Motor neuron (in vitro differentiated cells): ENCODE measurements around the gene CMIP. TPM values are rescaled to one million over a fixed set of nuclear protein-coding genes. Genes with fewer than 3 reads are reported as not detected.
A peak's percentile ranks its signal among the peaks of the same experiment; 100 is the strongest.

ENCODE experiments used
- ATAC-seq, 8 experiments: fragments of 200-7000 bp; cut with Tn5 transposase; replicated peaks in 6 of 8; 2 replicates each; pipeline ENCODE4 v1.8.0; 2021; ENCODE audit warnings: mild to moderate bottlenecking in 8 of 8, moderate library complexity in 8 of 8
- H3K27ac ChIP-seq, 2 donors: fragments of 250-450 bp; sonication (Bioruptor Pico); 2 replicates each; pipeline ENCODE4 v1.9.0; 2021; ENCODE audit warnings: antibody characterized with exemption in 2 of 2, mild to moderate bottlenecking in 2 of 2, moderate library complexity in 1 of 2
- H3K4me1 ChIP-seq, 2 donors: fragments of 250-450 bp; sonication (Bioruptor Pico); replicated peaks in 1 of 2; 2 replicates each; pipeline ENCODE4 v1.6.1; 2021; ENCODE audit warnings: antibody characterized with exemption in 2 of 2, mild to moderate bottlenecking in 2 of 2, moderate library complexity in 1 of 2
- H3K4me3 ChIP-seq, 5 donors: fragments of 250-450 bp; sonication (Bioruptor Pico); 2 replicates each; pipeline ENCODE4 v1.9.0; 2021; ENCODE audit warnings: antibody characterized with exemption in 5 of 5, mild to moderate bottlenecking in 5 of 5, moderate library complexity in 4 of 5
- WGBS, 10 experiments: fragments of 450-650 bp; shearing (Covaris generic); methylation state at CpG; one replicate each; pipeline ENCODE4 v1.0.0; 2022; 5-methylcytosine and 5-hydroxymethylcytosine counted together
- in situ Hi-C, 9 experiments: fragments of 400-800 bp; cut with MboI; loops; one replicate each; pipeline ENCODE4 v1.15.0; 2021; ENCODE audit warnings: low sequenced_read_pairs in 9 of 9, low pct_unique_long_range_greater_than_20kb in 2 of 9; ENCODE audit not compliant: unreplicated experiment in 9 of 9
- total RNA-seq, 8 experiments: library from RNA; unstranded; fragments of 300-600 nt; gene quantifications; 2 replicates each; pipeline versions ENCODE4 v1.2.3 to v1.2.4, GENCODE V29; 2022

CMIP gene
- total RNA-seq, 8 experiments from 2014 or later, result 4.6 to 35.3 (median 19.1) TPM

- peaks cover 15 to 17% of the 10 kb centered on the region in 2 donors for H3K4me1 ChIP-seq
- no peak overlapping the region for H3K4me3 ChIP-seq
- peak in 1 of 8 experiments; percentile 57 for ATAC-seq
- in situ Hi-C loops, result no loop called here
- 23 to 100% (median 78%) methylated on average over 1 to 16 of the region's 25 CpGs; no CpG with 5 or more reads in 2 of the 10 experiments for WGBS, 10 experiments
- no peak overlapping the region for H3K27ac ChIP-seq
Observed at GRCh38 chr16:81545470-81546250, 101.1 kb downstream of the CMIP start.

- peaks cover 17% of the 10 kb centered on the region in 2 donors for H3K4me1 ChIP-seq
- peak in 4 of 8 experiments; percentile 15 to 41 (median 40) for ATAC-seq
- H3K4me3 ChIP-seq, result no peak overlapping the region
- WGBS, 10 experiments, result 89 to 100% (median 91%) methylated on average over 6 to 11 of the region's 14 CpGs; no CpG with 5 or more reads in 5 of the 10 experiments
- in situ Hi-C loops, result no loop called here
- no peak overlapping the region for H3K27ac ChIP-seq
Observed at GRCh38 chr16:81546781-81547180, 102.2 kb downstream of the CMIP start.

GRCh38 chr16:81547194-81547938 is 102.8 kb downstream of the CMIP start:
- no peak overlapping the region for H3K27ac ChIP-seq
- no peak for ATAC-seq
- in situ Hi-C loops, result no loop called here
- H3K4me1 ChIP-seq, result peaks cover 17% of the 10 kb centered on the region in 2 donors
- H3K4me3 ChIP-seq, result no peak overlapping the region
- WGBS, 10 experiments, result 100% methylated on average over 1 to 2 of the region's 15 CpGs; no CpG with 5 or more reads in 4 of the 10 experiments

- Histone ChIP-seq H3K27ac (no peak overlapping the region), H3K4me1 (peaks cover 16 to 17% of the 10 kb centered on the region in 2 donors), H3K4me3 (no peak overlapping the region)
- no peak for ATAC-seq
- whole genome bisulfite sequencing, 10 experiments, result 70 to 100% (median 100%) methylated on average over 1 to 5 of the region's 5 CpGs; no CpG with 5 or more reads in 5 of the 10 experiments
- in situ Hi-C loops, result no loop called here
Observed at GRCh38 chr16:81547939-81548216, 103.3 kb downstream of the CMIP start.

GRCh38 chr16:81548551-81548875 is 103.9 kb downstream of the CMIP start:
- WGBS, 10 experiments, result 83 to 100% (median 100%) methylated on average over 1 to 3 of the region's 3 CpGs; no CpG with 5 or more reads in 4 of the 10 experiments
- in situ Hi-C loops, result no loop called here
- Histone ChIP-seq H3K4me1 (peaks cover 11 to 15% of the 10 kb centered on the region in 2 donors), H3K4me3 (no peak overlapping the region), H3K27ac (no peak overlapping the region)
- no peak for ATAC-seq

GRCh38 chr16:81548876-81549546 is 104.4 kb downstream of the CMIP start:
- H3K4me3 ChIP-seq, result no peak overlapping the region
- in situ Hi-C loops, result no loop called here
- no peak for ATAC-seq
- peaks cover 11 to 13% of the 10 kb centered on the region in 2 donors for H3K4me1 ChIP-seq
- no peak overlapping the region for H3K27ac ChIP-seq
- 65 to 100% (median 100%) methylated on average over 1 to 2 of the region's 10 CpGs; no CpG with 5 or more reads in 5 of the 10 experiments for WGBS, 10 experiments

- peak in 1 of 8 experiments; percentile 14 for ATAC-seq
- 60 to 100% (median 98%) methylated on average over 1 to 7 of the region's 19 CpGs; no CpG with 5 or more reads in 3 of the 10 experiments for WGBS, 10 experiments
- Histone ChIP-seq H3K4me3 (no peak overlapping the region), H3K27ac (no peak overlapping the region), H3K4me1 (peaks cover 12 to 15% of the 10 kb centered on the region in 2 donors)
- in situ Hi-C loops, result no loop called here
Observed at GRCh38 chr16:81549547-81550431, 105.2 kb downstream of the CMIP start.

- WGBS, 10 experiments, result 78 to 100% methylated on average over 1 to 2 of the region's 2 CpGs; no CpG with 5 or more reads in 8 of the 10 experiments
- in situ Hi-C loops, result no loop called here
- Histone ChIP-seq H3K27ac (no peak overlapping the region), H3K4me1 (peaks cover 18 to 21% of the 10 kb centered on the region in 2 donors), H3K4me3 (no peak overlapping the region)
- no peak for ATAC-seq
Observed at GRCh38 chr16:81550432-81550808, 105.8 kb downstream of the CMIP start.

- Histone ChIP-seq H3K27ac (no peak overlapping the region), H3K4me3 (no peak overlapping the region), H3K4me1 (peaks cover 12 to 23% of the 10 kb centered on the region in 2 donors)
- peak in 7 of 8 experiments; percentile 34 to 65 (median 54) for ATAC-seq
- WGBS, 10 experiments, result 27 to 100% (median 87%) methylated on average over 1 to 3 of the region's 6 CpGs; no CpG with 5 or more reads in 4 of the 10 experiments
- in situ Hi-C loops, result no loop called here
Observed at GRCh38 chr16:81551151-81551808, 106.7 kb downstream of the CMIP start.

GRCh38 chr16:81551821-81552304 is 107.3 kb downstream of the CMIP start:
- WGBS, 10 experiments, result 71 to 100% (median 90%) methylated on average over 1 to 4 of the region's 11 CpGs; no CpG with 5 or more reads in 5 of the 10 experiments
- in situ Hi-C loops, result no loop called here
- no peak overlapping the region for H3K27ac ChIP-seq
- H3K4me3 ChIP-seq, result no peak overlapping the region
- peaks cover 7 to 19% of the 10 kb centered on the region in 2 donors for H3K4me1 ChIP-seq
- no peak for ATAC-seq

- in situ Hi-C loops, result no loop called here
- Histone ChIP-seq H3K4me3 (no peak overlapping the region), H3K4me1 (peaks cover 7 to 19% of the 10 kb centered on the region in 2 donors), H3K27ac (no peak overlapping the region)
- WGBS, 10 experiments, result no CpG with 5 or more reads among the region's 1 CpG
- ATAC-seq, result no peak
Observed at GRCh38 chr16:81552743-81553079, 108.1 kb downstream of the CMIP start.
